NCI-H345 treated with DMSO at 0.1 percent for 48 hours (cell line): ENCODE results near the gene GAB2.
"Not testable (repeated sequence)": the region's sequence is repeated elsewhere in the genome, so short reads cannot be mapped to it uniquely, and the experiment has no call there.

Source experiments
- DNase-seq: peaks from one replicate; lab custom pipeline; 2025; ENCODE audit not compliant: unreplicated experiment; lab: John Stamatoyannopoulos, UW

GAB2 gene

DNA sequence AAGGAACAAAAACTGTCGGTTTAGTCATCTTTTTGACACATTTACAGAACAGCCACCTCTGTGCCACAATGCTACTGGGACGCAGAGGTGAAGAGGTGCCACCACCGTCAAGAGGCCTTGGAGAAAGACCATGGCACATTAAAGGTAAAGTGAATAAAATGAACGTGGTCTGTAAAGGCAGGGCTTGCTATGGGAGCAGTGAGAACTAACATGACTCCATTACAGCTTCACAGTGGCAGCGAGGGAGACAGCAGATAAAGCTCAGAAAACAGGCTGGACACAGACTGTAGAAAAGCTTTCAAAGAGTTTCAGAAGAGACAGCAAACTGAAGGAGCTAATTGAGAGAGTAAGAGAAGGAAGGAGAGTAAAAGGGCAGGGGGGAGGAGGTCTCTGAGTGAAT, 102.9 kb downstream of the GAB2 start:
- DNase-seq = no peak

DNA sequence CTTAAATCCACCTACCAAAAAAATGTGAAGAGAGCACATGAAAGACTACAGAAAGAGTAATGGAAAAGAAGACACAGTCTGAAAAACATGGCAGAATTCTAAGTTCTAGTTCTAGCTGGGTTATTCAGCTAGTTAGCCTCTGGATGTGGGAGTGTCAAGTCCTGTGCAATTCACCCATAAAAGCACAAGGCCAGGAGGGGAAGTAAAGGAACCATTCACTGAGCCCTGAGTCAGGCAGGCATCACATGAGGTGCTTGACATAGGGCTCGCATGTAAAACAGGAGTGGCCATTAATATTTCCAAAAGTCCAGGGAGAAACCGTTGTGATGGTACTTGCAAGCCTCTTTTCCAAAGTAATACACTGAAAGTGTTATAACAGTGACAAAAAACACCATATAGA, 103.7 kb downstream of the GAB2 start:
- DNase-seq = no peak

DNA sequence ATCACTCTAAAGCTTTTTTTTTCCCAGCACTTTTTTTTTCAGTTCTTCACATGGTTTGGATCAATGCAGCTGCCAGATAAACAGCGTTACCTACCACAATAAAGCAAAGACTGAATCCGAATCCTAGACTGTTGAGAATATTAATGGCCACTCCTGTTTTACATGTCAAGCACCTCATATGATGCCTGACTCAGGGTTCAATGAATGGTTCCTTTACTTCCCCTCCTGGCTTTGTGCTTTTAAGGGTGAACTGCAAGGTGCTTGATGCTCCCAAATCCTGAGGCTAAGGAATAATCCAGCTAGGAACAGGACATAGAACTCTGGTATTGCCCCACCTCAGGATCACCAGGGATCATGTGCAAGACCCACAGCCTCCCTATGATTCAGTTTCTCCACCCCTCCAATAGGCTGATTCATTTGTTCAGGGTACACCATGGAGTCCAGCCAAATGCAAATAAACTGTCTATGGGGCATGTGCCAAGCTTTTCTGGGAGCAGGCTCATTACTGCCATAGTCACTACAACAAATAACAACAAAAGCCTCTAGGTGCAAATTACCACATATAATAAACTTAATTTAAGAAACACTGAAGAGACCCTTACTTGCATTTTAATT, 104.3 kb downstream of the GAB2 start:
- no peak for DNase-seq

DNA sequence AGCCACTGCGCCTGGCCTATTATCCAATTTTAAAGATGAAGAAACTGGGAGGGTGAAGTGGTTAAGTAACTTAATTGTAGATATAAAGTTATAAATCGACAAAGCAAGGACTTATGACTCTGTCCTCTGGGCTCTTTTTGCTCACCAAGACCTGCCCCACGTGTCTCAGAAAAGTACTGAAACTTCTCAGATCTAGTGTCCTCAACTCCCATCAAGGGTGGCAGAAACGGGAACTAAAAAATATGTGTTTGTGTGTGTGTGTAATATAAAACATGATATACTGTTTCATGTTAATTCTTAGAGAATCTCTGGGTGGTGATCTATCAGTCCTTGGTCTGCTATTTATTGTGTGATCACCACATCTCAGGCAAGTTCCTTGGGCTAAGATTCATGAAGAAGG, 104.9 kb downstream of the GAB2 start:
- no peak for DNase-seq

DNA sequence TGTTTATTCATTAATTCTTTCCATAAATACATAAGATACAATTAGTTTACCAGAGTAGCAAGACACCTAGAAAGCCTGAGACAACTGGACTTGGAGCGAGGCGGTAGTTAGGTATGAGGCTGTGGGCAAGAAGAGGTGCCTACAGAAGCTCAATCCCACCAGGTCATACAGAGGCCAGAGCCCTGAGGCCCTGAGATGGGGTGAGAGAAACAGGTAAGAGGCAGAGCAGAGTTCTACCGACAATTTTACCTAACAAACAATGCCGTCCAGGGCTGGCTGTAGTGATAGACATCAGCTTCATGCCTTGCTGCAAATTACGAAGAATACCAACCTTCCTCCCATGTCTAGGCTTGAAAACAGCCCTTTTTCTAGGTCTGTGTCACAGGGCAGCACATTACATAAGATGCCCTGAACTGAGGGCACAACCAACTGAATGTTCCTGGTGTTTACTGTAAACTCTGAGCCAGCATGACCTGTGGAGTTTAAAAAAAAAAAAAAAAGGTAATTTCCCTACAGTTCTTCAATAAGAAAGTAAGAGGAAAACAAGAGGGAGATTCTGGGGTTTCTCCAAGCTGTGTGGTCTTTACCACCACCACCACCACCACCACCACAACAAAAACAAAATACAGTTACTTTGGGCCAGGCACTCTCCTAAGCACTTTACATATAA, 105.8 kb downstream of the GAB2 start:
- DNase-seq = no peak

DNA sequence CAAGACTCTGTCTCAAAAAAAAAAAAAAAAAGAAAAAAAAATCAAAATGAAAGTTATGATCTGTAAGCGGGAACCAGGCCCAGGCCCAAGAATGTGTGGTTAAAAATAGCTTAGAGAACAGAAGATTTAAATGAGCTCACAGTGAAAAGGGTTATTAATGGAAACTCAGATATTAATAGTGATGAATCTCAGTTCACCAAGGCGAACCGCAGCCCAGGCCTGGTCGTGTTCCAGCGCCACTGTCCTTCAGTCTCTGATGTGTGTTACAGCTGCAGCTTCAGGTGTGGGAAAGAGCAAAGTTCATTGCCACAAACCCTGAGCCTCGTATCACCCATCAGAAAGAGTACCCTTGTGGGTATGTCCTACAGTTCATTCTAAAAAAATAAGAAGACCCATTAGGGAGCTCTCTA, 107.1 kb downstream of the GAB2 start:
- DNase-seq = no peak

DNA sequence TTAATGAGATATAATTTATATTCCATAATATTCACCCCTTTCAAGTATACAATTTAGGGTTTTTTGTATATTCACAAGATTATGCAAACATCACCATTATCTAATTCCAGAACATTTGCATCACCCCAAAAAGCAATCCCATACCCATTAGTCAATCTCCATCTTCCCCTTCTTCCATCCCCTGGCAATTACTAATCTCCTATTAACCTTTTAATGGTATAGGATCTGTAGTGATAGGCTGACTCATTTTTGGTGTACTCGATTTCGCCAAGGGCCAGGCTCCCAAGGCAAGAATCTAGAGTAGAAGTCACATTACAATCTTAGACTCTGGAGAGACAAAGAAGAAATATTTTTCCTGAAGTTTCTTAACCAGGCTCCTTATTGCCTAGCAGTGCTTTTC, 113.4 kb downstream of the GAB2 start:
- no peak for DNase-seq

DNA sequence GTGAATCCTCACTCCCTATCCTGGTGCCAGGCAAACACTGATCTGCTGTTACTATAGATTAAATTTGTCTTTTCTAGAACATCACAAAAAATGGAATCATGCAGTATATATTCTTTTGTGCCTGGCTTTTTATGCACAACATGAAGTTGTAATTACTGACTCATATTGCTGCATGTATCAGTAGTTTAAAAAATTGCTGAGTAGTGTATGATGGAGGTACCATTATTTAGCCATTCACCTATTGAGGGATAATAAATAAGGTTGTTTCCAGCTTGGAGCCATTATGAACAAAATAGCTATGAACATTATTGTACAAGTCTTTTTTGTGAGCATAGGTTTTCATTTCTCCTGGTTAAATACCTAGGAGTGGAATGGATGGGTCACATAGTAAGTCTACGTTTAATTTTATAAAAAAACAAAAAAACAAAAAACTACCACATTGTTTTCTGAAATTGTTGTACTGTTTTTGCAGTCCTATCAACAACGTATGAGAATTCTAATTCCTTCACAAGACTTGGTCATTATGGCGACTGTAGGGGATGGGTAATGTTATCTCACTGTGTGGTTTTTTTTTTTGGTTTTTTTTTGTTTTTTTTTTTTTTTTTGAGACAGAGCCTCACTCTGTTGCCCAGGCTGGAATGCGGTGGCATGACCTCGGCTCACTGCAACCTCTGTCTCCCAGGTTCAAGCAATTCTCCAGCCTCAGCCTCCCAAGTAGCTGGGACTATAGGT, 117.3 kb downstream of the GAB2 start:
- no peak for DNase-seq

DNA sequence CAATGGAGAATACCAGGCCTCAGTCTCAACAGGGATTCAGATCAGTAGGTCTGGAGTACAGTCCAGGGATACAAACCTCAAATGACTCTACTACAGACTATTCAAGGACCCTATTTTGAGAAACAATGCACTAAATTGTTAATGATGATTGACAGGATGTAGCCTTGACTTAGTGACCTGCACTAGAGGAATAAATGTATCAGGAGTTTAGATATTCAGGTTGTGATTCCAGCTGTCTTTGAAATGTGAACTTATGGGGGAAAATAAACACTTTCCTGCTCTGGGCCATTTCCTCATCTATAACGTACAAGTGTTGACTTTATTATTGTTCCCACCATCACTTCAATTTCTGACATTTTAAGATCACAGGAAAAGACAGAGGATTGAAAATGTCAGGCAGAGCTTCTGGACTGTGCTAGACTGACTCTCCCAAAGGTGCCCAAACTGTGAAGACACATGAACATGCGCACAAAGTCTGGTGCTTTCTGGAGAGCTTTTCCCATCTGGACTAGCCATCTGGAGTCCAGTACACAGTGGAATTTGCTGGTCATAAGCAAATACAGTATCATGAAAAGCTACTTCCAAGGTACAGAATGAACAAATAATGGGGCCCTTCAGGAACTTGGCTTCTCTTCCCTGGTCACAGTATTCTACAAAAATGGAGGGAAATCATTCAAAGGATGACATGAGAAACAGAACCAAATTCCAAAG, 118.5 kb downstream of the GAB2 start:
- no peak for DNase-seq

DNA sequence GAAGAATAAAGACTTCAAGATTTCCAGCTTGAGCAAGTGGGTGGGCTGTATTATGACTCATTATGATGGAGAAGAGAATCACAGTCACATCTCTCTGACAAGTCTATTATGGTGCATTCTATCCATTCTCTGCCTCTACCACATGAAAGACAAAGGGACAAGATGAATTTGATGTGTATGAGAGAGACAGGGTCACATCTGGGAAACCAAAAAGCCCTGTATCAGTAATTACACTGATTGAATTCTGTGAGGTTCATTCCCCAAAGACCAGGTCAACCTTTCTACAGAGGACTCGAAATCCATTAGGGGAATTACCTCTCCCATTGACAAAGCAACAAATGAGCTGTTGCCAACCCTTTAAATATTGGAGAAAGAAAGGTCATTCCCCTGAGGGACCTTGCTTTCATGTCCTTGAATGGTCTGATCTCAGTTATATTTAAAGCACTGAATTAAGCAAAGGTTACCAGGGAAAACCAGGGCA, 119.3 kb downstream of the GAB2 start:
- DNase-seq = no peak

DNA sequence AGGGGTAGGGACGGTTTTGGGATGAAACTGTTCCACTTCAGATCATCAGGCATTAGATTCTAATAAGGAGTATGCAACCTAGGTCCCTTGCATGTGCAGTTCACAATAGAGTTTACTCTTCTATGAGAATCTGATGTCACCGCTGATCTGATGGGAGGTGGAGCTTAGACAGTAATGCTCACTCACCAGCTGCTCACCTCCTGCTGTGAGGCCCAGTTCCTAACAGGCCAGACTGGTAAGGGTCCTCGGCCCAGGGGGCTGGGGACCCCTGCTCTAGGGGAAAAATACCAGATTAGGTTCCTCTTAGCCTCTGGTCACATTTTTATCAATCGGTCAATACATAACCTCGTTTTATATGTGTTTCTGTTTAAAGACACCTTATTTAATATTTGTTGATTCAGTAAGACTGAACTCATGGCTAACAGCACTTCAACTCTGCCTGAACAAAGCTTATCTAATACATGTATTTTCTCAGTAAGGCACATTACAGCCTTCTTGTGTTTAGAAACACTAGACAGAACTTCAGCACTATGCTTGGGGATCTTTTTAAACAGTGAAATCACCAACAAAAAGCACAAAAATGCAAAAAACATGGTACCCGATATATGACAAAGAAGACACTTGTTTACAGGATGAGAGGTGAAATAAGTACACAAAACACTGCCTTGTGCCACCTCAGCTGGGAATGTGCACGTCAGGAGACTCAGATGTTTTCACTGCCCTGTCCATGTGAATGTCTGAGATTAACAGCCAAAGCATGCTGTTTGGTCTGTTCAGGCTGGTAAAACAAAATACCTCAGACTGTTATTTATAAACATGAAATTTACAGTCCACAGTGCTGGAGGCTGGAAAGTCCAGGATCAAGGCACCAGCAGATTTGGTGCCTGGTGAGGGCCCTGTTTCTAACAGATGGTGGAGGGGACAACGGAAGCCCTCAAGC, 121.4 kb downstream of the GAB2 start:
- no peak for DNase-seq

DNA sequence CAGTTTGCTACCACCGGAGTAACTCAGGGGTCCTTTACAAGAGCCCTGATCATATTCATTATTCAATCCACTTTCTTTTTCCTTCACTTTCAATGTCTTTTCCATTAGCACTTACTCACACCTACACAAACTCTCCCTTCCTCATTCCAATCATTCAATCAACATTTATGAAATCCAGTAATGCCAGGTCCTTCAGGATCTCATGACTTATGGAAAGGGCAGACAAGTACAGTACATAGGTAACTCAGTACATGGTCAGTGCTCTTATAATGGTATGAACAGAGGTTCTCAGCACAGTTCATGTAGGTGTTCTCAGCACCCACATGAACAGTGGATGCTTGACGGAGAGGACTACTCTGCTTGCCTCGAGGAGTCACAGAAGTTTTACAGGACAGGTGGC, 122.3 kb downstream of the GAB2 start:
- no peak for DNase-seq

DNA sequence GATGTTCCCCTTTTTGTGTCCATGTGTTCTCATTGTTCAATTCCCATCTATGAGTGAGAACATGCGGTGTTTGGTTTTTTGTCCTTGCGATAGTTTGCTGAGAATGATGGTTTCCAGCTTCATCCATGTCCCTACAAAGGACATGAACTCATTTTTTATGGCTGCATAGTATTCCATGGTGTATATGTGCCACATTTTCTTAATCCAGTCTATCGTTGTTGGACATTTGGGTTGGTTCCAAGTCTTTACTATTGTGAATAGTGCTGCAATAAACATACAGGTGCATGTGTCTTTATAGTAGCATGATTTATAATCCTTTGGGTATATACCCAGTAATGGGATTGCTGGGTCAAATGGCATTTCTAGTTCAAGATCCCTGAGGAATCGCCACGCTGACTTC, 123.5 kb downstream of the GAB2 start:
- DNase-seq = not testable (repeated sequence)

DNA sequence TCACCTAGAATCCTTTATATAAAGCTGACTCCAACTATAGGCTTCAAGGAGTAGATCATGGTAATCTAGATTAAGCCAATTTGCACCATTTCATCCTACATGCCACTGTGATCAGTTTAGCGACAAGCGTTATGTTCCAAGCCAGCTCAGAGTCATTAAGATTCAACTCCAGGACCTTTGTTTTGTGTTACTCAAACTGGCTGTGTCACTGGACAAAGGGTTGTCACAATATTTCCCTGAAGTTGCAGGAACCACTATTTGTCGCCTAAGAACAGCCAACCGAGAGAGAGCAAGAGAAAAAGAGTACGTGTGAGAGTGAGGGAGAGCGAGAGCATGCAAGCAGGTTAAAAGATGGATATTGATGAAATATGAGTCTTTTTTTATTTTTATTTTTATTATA, 124.1 kb downstream of the GAB2 start:
- no peak for DNase-seq

DNA sequence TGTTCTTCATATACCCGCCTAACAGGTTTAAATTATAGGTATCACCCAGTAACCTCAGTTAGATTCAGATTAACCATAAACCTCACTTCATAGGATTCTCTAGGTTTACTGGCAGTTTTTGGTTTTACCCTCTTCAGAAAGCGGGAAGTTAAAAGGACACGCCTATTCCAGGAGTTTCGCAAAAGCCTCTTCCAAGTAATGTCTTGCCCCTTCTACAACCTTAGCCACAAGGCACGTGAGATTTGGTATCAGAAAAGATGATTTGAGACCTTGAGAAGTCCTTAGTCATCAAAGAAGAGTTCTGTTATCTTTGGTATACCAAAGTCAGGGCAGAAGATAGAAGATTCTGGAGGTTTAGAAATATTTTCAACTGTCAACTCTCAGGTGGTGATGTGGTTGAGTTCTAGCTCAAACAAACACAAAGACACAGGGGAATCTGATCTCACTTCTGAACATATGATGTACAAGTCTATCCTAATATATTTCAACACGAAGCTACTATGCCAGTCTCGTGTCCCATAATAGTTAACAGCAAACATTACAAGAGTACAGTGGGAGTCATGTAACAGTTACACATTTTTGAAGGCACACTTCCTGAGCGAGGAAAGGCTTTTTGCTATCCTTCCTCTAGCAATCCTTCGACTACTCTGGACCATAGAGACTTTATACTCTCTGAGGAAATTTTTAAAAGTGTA, 125.4 kb downstream of the GAB2 start:
- DNase-seq = no peak

DNA sequence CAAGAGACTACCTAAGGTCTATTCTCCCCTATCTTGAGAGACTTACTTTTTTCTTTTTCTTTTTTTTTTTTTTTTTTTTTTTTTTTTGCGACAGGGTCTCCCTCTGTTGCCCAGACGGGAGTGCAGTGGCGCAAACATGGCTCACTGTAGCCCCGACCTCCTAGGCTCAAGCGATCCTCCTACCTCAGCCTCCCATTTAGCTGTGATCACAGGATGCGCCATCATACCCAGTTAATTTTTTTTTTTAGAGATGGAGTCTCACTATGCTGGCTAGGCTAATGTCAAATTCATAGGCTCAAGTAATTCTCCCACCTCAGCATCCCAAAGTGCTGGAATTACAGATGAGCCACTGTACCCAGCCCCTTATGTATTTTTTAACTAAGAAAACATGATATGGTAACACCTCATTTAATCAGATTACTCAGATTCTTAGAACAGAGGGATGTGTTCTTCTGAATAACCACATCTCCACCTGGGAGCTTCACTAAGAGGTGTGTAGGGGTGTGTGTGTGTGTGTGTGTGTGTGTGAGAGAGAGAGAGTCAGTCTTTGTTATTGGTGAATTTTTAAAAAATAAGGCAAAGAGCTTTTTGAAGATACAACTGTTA, 126.0 kb downstream of the GAB2 start:
- DNase-seq = no peak

DNA sequence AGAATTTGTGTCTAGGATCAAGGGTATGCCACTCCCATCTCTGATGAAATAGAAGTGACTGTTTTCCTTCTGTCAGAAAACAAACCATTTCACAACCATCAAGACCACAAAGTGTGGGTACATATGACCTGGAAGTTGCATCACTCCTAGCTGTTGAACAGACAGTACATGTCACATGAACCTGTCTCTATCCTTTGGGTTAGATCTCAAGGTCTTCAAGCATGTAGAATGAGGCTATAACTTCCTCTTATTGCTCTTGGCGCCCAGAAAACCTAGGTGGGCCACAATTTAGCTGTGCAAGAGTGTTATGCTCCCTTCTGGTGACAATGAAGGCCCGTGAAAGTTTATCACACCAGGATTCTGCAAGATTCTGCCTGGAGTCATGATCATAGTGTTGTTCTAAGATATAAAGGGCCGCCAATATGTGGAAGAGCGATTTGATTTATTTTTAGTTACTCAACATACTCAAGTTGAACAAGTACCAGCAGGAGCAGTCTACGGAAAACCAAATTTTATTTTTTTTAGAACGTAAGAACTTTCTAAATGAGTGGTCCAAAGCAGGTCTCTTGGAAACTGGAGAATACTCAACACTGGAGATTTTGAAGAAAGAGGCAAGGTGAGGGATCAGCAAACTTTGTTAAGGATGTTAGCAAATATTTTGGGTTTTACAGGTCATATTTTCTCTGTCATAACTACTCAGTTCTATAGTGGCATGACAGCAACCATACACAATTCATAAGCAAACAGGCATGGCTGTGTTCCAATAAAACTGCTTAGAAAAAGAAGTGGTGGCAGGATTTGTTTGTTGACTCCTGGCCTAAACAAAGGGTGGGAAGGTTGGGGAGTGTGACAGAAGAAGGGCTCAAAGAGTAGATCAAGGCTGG, 127.1 kb downstream of the GAB2 start:
- DNase-seq = no peak

DNA sequence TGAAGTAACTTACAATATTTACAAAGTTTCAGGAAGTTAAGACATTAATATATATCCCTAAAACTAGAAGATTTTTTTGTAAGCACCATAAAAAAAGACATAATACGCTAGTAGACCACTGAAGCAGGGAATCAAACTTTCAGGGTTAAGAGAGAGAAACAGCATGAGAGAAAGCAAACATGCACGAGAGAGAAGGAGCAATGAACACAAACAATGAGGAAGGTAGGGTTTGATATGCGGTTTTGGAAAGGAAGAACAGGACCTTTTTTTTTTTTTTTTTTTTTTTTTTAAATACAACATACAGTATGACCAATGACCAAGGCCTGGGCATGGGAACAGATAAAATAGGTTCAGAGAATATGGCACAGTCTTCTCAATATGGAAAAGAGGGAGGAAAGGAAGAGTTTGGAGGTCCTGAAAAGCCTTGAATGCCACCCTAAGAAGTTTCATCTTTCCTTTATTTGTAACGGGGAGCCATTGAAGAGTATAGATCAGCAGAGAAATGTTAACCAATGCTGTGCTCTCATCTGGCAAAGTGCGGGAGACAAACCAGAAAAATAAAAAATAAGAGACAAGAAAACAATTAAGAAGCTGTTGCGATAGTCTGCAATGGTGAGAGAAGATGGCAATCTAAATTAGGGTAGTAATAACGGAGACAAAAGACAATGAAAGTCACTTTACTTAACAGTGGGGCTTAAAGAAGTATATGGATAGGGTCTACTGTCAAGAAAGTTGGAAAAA, 127.9 kb downstream of the GAB2 start:
- DNase-seq = no peak
